SU-DHL-6 (cell line): ENCODE measurements around the gene SMIM41.
A peak's percentile ranks its signal among the peaks of the same experiment; 100 is the strongest.

Source experiments
- H2AFZ ChIP-seq: fragments of 200-600 bp; sonication (generic); 2 replicates; pipeline ENCODE4 v1.6.1; 2014; ENCODE audit warnings: low read depth, mild to moderate bottlenecking, moderate library complexity, mixed read lengths, antibody characterized with exemption, low read length; ENCODE audit not compliant: severe bottlenecking
- H3F3A ChIP-seq: fragments of 200-600 bp; shearing (Covaris generic); 2 replicates; pipeline ENCODE4 v1.6.0; 2016; ENCODE audit warnings: antibody characterized with exemption, mild to moderate bottlenecking; ENCODE audit not compliant: insufficient read depth
- H3K27ac ChIP-seq: fragments of 200-600 bp; sonication (generic); 2 replicates; pipeline ENCODE4 v1.5.1; 2016; ENCODE audit warnings: low read depth, mild to moderate bottlenecking, low read length, moderate library complexity, mixed read lengths
- H3K27me3 ChIP-seq: fragments of 200-600 bp; sonication (generic), shearing (Covaris generic); 2 replicates; pipeline ENCODE4 v1.6.0; 2014; ENCODE audit warnings: mild to moderate bottlenecking, low read length
- H3K36me3 ChIP-seq: fragments of 200-600 bp; sonication (generic); 2 replicates; pipeline ENCODE4 v1.6.1; 2014; ENCODE audit warnings: mild to moderate bottlenecking, low read length, mixed read lengths
- H3K4me2 ChIP-seq: fragments of 300-600, 200-600 bp; shearing (Covaris generic), sonication (generic); 2 replicates; pipeline ENCODE4 v1.6.0; 2014; ENCODE audit warnings: low read length, low read depth, mild to moderate bottlenecking; ENCODE audit not compliant: poor library complexity, severe bottlenecking
- H3K4me3 ChIP-seq: fragments of 200-600 bp; sonication (generic); 2 replicates; pipeline ENCODE4 v1.5.1; 2014; ENCODE audit warnings: antibody characterized with exemption, low read length, mild to moderate bottlenecking, mixed read lengths; ENCODE audit not compliant: insufficient read depth, poor library complexity, severe bottlenecking
- H3K79me2 ChIP-seq: fragments of 200-600 bp; sonication (generic); 2 replicates; pipeline ENCODE4 v1.6.1; 2014; ENCODE audit warnings: mild to moderate bottlenecking, low read length, moderate library complexity; ENCODE audit not compliant: insufficient read depth
- H3K9ac ChIP-seq: fragments of 200-600 bp; sonication (generic); 2 replicates; pipeline ENCODE4 v1.7.0; 2014; ENCODE audit warnings: mild to moderate bottlenecking, low read length
- H3K9me2 ChIP-seq: fragments of 200-600 bp; sonication (generic); replicated peaks from 2 replicates; pipeline ENCODE4 v1.6.1; 2014; ENCODE audit warnings: low read length; ENCODE audit not compliant: insufficient read depth
- H3K9me3 ChIP-seq: fragments of 200-600 bp; sonication (generic); 2 replicates; pipeline ENCODE4 v1.6.1; 2014; ENCODE audit warnings: low read length, mixed read lengths; ENCODE audit not compliant: insufficient read depth
- H4K20me1 ChIP-seq: fragments of 200-600 bp; sonication (generic); 2 replicates; pipeline ENCODE4 v1.6.1; 2014; ENCODE audit warnings: low read depth, mild to moderate bottlenecking, antibody characterized with exemption, low read length, moderate library complexity, mixed read lengths
- EZH2phosphoT487 ChIP-seq: fragments of 200-600 bp; sonication (generic), shearing (Covaris generic); conservative IDR thresholded peaks from 2 replicates; pipeline ENCODE4 v1.6.1; 2018; ENCODE audit warnings: mild to moderate bottlenecking, antibody characterized with exemption, low read length, moderate library complexity, mixed read lengths
- TF ChIP-seq, protein P1 (sequence below): fragments of 200-600 bp; sonication (generic); IDR thresholded peaks from one replicate; pipeline ENCODE4 v1.5.1; 2017; ENCODE audit warnings: antibody characterized with exemption, mild to moderate bottlenecking, low read length, moderate library complexity; ENCODE audit not compliant: insufficient read depth, poor library complexity, severe bottlenecking

Gene SMIM41

GRCh38 chr12:52156757-52157565 is 77.5 kb downstream of the SMIM41 start:
- no peak overlapping the region for H2AFZ ChIP-seq
- H4K20me1 ChIP-seq: no peaks in the 10 kb centered on the region
- H3K27ac ChIP-seq: no peak overlapping the region
- no peaks in the 10 kb centered on the region for H3K9me3 ChIP-seq
- H3F3A ChIP-seq: no peaks in the 10 kb centered on the region
- H3K79me2 ChIP-seq: no peaks in the 10 kb centered on the region
- H3K27me3 ChIP-seq: no peaks in the 10 kb centered on the region
- H3K9me2 ChIP-seq: no peaks in the 10 kb centered on the region
- TF ChIP-seq, protein P1, sequence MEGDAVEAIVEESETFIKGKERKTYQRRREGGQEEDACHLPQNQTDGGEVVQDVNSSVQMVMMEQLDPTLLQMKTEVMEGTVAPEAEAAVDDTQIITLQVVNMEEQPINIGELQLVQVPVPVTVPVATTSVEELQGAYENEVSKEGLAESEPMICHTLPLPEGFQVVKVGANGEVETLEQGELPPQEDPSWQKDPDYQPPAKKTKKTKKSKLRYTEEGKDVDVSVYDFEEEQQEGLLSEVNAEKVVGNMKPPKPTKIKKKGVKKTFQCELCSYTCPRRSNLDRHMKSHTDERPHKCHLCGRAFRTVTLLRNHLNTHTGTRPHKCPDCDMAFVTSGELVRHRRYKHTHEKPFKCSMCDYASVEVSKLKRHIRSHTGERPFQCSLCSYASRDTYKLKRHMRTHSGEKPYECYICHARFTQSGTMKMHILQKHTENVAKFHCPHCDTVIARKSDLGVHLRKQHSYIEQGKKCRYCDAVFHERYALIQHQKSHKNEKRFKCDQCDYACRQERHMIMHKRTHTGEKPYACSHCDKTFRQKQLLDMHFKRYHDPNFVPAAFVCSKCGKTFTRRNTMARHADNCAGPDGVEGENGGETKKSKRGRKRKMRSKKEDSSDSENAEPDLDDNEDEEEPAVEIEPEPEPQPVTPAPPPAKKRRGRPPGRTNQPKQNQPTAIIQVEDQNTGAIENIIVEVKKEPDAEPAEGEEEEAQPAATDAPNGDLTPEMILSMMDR: peak; percentile 98
- TF ChIP-seq EZH2phosphoT487: no peak
- H3K4me3 ChIP-seq: no peak overlapping the region
- no peaks in the 10 kb centered on the region for H3K36me3 ChIP-seq
- no peak overlapping the region for H3K9ac ChIP-seq
- no peak overlapping the region for H3K4me2 ChIP-seq

DNA sequence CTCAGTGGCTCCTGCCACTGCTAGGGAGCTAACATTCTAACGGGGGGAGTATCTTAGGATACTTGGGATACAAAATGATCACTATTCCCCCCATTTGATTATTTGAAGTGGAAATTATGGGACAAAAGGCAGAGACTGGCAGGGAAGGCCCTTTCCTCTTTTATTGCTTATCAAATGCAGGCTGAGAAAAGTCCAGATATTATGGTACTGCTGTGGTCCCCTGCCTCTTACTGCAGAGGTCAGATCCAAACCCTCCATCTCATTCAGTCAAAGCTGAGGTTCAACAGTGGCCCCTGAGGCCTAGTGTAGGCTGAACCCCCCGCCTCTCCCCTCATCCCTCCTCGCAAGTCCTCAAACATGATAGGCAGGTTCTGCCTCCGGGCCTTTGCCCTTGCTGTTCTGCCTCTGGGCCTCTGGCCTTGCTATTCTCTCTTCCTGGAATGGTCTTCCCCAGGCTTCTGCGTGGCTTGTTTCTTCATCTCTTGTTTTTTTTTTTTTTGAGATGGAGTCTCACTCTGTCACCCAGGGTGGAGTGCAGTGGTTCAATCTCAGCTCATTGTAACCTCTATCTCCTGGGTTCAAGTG is 78.2 kb downstream of the SMIM41 start:
- Histone ChIP-seq H3K4me3 (no peak overlapping the region), H3K27ac (no peak overlapping the region), H3K9ac (no peak overlapping the region), H3K27me3 (no peaks in the 10 kb centered on the region), H3F3A (no peaks in the 10 kb centered on the region), H3K36me3 (no peaks in the 10 kb centered on the region), H3K79me2 (no peaks in the 10 kb centered on the region), H3K9me2 (no peaks in the 10 kb centered on the region), H4K20me1 (no peaks in the 10 kb centered on the region), H3K4me2 (no peak overlapping the region), H2AFZ (no peak overlapping the region), H3K9me3 (no peaks in the 10 kb centered on the region)
- TF ChIP-seq EZH2phosphoT487: no peak
- TF ChIP-seq, protein P1: no peak
